ENCODE results near the gene SOCS4.
"Not testable (repeated sequence)": the region's sequence is repeated elsewhere in the genome, so short reads cannot be mapped to it uniquely, and the experiment has no call there.

SOCS4 gene

GRCh38 chr14:55052269-55052930 is 25.4 kb downstream of the SOCS4 start:
- no peak for DNase-seq

GRCh38 chr14:55053018-55053417 is 26.0 kb downstream of the SOCS4 start:
- DNase-seq = no peak

GRCh38 chr14:55053500-55053899 is 26.5 kb downstream of the SOCS4 start:
- DNase-seq = no peak

- DNase-seq = no peak
Observed at GRCh38 chr14:55054098-55054497, 27.1 kb downstream of the SOCS4 start.

GRCh38 chr14:55057919-55058318 is 30.9 kb downstream of the SOCS4 start:
- no peak for DNase-seq

- no peak for DNase-seq
Observed at GRCh38 chr14:55059333-55059732, 32.3 kb downstream of the SOCS4 start.

GRCh38 chr14:55062517-55063351 is 35.7 kb downstream of the SOCS4 start:
- DNase-seq = no peak

GRCh38 chr14:55064896-55065295 is 37.9 kb downstream of the SOCS4 start:
- not testable (repeated sequence) for DNase-seq

- DNase-seq = no peak
Observed at GRCh38 chr14:55065411-55065810, 38.4 kb downstream of the SOCS4 start.

GRCh38 chr14:55066223-55066622 is 39.2 kb downstream of the SOCS4 start:
- no peak for DNase-seq

- no peak for DNase-seq
Observed at GRCh38 chr14:55070981-55071411, 44.0 kb downstream of the SOCS4 start.

- DNase-seq = no peak
Observed at GRCh38 chr14:55071870-55072640, 45.0 kb downstream of the SOCS4 start.

GRCh38 chr14:55073856-55074255 is 46.8 kb downstream of the SOCS4 start:
- DNase-seq = no peak

GRCh38 chr14:55074662-55075061 is 47.6 kb downstream of the SOCS4 start:
- no peak for DNase-seq

- no peak for DNase-seq
Observed at GRCh38 chr14:55075628-55076175, 48.7 kb downstream of the SOCS4 start.

GRCh38 chr14:55077170-55078151 is 50.4 kb downstream of the SOCS4 start:
- DNase-seq = no peak

- DNase-seq = not testable (repeated sequence)
Observed at GRCh38 chr14:55079961-55080360, 52.9 kb downstream of the SOCS4 start.

GRCh38 chr14:55084401-55085059 is 57.5 kb downstream of the SOCS4 start:
- DNase-seq = no peak

GRCh38 chr14:55085060-55085660 is 58.1 kb downstream of the SOCS4 start:
- no peak for DNase-seq

GRCh38 chr14:55086938-55087337 is 59.9 kb downstream of the SOCS4 start:
- no peak for DNase-seq

GRCh38 chr14:55088356-55088755 is 61.3 kb downstream of the SOCS4 start:
- no peak for DNase-seq
